Stimulated activated naive CD4-positive, alpha-beta T cell (primary cell): Measurements from ENCODE around the gene STXBP1.

ENCODE experiments used
- DNase-seq, 6 experiments: peaks; one replicate each; lab custom pipeline; 2025; lab: John Stamatoyannopoulos, UW

Gene STXBP1

DNA sequence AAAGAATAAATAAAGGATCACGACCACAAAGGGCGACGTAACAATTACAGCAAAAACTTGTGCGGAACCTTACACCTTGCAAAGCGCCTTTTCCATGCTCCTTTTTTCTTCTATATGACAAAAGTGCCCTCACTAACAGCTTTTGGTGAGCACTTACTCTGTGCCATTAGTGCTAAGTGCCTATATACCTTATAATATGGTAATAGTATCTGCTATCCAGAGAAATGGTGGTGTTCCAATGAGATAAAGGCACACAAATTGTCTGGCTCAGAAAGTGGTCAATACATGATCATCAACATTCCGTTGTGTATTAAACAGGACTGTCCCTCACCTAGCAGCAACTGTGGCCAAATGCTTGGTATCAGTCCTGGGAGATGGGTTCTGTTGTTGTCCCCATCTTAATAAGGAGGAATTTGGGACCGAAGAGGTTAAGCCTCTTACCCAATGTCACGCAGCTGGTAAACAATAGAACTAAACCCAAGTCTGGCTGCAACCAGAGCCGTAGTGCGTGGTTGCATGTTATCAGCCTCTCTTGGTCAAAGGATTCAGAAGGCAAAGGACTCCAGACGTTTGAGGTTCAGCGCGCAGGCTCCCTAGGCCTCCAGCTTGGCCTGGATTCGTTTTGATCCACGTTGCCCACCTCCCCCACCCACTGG lies 123.6 kb downstream of the STXBP1 start:
- no peak for DNase-seq

DNA sequence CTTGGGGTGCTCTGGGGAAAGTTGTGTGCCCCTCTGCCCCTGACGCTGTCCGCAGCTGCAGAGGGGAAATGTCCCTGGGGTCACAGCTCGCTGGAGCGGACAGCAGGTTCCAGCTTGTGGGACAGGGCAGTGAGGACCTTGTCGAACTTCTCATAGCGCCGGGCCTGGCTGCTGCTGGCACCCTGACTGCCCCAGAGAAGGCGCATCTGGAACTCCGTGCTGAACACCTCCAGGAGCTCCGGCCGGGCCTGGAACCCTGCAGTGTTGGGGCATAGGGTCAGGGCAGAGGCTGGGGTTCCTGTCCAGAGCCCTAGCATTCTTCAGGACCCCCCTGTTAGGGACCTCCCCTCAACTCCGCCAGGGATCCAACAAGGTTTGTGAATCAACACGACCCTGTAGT lies 126.6 kb downstream of the STXBP1 start:
- DNase-seq: no peak

DNA sequence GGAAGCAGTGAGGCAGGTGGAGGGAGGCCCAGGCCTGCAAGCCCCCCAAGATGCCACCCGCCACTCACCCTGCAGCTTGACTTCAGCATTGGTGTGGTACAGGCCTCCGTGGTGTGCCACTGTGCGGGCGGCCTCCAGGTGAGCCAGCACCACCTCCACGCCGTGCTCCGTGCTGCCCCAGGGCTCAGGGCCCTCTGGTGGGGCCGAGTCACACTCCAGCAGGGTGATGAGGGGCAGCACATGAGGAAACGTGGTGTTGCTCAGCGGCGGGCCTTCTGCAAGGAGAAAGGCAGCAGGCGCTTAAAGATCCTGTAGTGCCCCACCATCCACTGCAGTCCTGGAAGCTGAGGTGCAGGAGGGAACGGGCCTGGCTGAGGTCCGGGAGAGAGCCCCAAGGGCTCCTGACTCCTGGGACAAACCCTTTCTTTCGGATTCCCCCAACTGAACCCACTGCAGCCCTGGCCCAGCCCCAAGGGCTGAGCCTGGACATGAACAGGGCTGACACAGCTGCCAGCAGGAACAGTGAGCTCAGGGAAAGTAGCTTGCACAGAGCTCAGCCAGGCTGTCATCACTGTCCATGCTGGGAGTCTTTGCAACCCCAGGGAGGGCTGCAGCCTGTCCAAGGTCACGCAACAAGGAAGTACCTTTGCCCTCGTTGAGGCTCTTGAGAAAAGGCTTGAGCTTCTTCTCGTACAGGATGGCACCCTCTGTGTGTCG lies 127.7 kb downstream of the STXBP1 start:
- DNase-seq: no peak

DNA sequence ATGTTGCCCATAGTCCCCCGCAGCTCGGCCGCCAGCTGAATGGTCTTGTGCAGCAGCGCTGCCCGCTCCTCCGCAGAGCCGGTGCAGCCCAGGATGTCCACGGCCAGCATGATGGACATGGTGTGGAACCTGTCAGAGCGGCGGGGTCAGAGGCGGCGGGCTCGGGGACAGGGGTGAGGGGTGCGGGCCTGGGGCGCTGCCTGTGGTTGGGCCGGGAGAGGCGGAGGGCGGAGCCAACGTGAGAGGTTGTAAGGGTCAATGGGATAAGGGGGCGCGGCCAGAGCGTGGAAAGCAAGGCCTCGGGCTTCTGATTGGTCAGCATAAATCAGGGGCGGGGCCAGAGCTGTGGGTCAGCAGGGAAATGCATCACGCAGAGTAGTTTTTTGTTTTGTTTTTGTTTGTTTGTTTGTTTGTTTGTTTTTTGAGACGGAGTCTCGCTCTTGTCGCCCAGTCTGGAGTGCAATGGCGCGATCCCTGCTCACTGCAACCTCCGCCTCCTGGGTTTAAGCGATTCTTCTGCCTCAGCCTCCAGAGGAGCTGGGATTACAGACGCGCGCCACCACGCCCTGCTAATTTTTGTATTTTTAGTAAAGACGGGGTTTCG lies 129.9 kb downstream of the STXBP1 start:
- no peak for DNase-seq
